Measurements from ENCODE around the gene PIP4K2B.
"Not testable (repeated sequence)": the region's sequence is repeated elsewhere in the genome, so short reads cannot be mapped to it uniquely, and the experiment has no call there.

Gene PIP4K2B

GRCh38 chr17:38799501-38800236 lies at the start of gene PIP4K2B:
Gene PIP4K2B, minus strand, starts transcription at chr17:38799556. Its CDS starts 132 bp downstream, at chr17:38799424.
- peak; percentile 94 for DNase-seq

DNA sequence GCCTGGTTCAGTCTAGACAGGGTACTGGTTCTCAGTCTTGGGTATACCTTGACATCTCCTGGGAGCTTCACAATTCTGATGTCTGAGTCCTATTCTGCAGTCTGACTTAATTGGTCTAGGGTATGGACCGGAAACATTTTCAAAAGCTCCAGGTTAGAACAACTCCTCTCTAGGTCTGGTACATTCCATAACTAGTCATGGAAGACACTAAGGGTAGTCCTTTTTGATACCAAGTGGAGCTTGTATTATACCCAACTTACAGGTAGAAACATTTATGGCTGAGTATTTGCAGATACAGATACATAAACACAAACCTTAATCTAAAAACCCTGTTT lies 49.2 kb upstream of the PIP4K2B start:
- no peak for DNase-seq

- DNase-seq: no peak
Measured at GRCh38 chr17:38844261-38844757, 45.0 kb upstream of the PIP4K2B start.

DNA sequence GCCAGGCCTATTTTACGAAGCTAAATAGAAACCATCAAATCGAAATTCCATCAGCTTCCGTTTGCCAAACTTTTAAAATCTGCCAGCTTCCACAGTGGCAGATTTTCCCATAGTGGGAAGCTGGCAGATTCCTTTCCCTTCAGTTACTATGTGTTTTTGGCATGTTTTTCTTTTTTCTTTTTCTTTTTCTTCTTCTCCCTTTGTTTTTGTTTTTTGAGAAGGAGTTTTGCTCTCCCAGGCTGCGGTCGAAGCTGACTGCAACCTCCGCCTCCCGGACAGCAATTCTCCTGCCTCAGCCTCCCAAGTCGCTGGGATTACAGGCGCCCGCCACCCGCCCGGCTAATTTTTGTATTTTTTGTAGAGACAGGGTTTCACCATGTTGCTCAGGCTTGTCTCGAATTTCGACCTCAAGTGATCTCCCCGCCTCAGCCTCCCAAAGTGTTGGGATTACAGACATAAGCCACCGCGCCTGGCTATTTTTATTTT lies 26.4 kb upstream of the PIP4K2B start:
- DNase-seq: no peak

GRCh38 chr17:38824899-38825761 lies 25.8 kb upstream of the PIP4K2B start, which contains the start of gene CWC25:
Gene CWC25, minus strand, starts transcription at chr17:38825321. Its CDS starts 138 bp downstream, at chr17:38825183.
- DNase-seq: peak; percentile 97

DNA sequence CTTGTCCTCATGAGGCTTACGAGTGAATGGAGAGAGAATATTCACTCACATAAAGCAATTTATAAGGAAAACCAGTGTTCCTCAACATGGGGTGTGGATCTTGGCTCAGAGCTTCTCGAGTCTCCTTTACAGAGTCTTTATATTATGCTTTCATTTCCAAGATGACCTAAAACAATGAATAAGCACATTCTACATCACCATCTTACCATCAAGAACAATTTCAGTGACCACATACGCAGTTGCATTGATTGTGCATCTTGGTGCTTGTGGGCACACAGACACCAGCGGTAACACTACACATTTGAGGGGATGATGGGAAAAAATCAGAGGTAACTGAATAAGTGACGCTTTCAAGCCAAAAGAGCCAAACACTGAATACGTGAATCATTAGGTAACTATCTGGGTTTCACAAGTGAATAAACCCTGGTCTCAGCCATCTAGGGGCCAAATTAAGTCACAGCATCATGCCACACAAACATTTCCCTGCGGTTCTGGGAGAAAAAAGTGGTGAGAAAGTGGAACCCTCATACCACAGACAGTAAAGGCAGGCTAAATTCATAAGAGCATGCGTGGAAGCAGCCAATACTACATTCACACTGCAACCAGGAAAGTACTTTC lies 16.3 kb upstream of the PIP4K2B start:
- DNase-seq: peak; percentile 29

DNA sequence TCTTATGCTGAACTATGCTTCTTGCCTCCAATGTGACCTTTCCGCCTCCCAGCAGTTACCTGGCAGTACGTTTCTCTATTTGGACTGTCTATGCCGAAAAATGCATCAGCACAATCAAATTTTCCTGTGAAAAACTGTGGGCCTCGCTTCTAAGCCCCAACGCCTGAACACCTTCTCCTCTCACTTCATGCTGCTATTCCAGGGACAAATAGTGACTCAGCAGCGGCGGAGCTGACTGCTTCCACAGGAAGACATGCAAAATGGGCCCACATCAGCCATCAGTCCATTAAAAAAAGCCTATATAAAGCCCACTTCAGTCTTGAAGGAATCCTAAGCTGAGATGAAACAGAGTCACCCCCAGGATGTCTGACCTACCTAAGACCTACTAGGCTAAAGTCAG lies 10.5 kb upstream of the PIP4K2B start:
- no peak for DNase-seq

DNA sequence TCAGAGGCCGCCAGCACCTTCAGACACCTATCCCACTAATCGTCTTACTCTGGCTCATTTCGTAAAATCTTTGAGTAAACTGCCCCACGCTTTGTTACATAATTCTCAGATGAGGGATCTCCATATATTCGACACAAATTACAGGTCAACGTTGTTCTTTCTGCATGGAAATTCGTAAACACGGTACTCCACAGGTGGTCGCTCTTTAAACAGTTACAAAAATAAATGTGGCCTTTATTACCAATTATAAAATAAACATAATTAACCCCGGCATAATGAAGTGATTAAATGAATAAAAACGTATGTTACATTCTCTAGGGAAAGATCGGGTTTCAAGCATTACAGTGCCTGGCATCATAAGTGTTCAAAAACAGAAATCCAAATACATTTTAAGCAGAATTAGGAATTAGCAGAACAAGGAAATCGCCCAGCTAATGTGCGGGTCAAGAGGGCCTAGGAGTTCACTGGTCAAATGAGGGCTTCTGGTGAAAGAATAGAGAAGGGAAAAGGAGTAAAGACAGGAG lies 943 bp upstream of the PIP4K2B start:
- no peak for DNase-seq

- peak; percentile 67 for DNase-seq
Measured at GRCh38 chr17:38798614-38799500, 499 bp downstream of the PIP4K2B start.

GRCh38 chr17:38797828-38798227 lies 1.5 kb downstream of the PIP4K2B start:
- DNase-seq: no peak

DNA sequence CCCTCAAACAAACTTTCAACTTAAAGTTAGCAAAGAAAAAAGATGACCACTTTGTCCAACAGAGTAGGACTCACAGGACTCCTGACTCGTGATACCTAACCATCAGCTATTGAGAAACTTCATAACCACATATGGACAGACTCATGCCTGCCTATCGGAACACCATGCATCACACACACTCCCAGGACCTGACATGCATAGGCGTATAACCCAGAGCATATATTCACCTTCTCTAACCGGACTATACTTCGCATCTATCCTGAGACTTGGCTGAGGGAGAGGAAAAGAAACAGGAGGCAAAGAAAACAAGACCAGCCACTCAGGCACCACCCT lies 2.2 kb downstream of the PIP4K2B start:
- no peak for DNase-seq

DNA sequence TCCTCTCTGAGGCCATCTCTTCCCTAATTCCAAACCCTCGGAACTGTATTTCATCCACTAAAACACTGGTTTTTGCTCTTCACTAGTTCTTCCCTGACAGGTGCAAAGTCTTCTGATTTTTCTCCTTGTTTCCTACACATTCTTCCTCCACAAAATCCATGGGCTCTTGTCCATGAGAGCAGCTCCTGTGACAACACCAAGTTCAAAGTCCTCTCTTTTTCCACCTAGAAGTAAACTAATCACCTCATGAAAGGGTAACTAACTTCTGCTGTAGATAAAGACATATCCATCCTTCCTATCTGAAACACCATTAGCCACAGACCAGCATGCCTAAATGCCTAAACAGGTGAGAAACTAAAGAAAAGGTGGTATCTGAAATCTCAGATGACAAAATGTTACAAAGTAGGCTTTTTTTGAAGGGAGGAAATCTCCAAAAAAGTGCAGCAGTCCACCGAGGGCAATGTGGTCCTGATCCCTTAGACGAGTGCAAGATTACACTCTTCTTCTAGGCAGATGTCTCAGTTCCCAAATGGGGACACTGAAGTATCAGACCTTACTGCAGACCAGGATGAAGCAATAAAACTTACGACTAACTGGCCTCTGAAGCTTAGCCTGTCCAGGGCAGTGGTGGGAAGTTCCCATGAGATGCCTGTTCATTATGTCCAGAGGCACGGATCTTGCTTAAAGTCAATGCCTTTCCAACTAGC lies 2.8 kb downstream of the PIP4K2B start:
- DNase-seq: no peak

DNA sequence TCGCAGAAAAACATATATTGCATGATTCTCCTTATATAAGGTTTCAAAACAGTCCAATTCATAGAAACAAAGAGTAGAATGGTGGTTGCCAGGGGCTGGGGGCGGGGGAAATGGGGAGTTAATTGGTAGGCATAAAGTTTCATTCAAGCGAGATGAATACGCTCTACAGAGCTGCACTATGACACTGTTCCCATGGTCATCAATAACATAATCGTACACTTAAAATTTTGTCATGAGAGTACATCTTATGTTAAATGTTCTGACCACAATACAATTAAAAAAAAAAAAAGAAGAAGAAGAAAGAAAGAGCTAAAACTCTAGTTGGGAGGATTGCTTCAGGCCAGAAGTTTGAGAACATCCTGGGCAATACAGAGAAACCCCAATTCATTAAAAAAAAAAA lies 5.1 kb downstream of the PIP4K2B start:
- no peak for DNase-seq

DNA sequence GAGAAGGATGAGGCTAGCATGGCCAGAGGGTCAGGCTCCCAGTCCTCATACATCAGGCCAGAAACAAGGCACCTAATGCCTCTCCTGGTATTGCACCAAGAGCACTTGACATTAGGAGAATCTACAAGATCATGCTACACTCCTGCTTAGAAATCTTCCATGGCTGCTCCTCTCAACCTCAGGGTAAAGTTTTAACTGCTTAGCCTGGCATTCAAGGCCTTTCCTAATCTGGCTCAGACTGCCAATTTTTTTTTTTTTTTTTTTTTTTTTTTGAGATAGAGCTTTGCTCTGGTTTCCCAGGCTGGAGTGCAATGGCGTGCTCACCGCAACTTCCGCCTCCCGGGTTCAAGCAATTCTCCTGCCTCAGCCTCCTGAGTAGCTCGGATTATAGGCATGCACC lies 8.2 kb downstream of the PIP4K2B start:
- no peak for DNase-seq

DNA sequence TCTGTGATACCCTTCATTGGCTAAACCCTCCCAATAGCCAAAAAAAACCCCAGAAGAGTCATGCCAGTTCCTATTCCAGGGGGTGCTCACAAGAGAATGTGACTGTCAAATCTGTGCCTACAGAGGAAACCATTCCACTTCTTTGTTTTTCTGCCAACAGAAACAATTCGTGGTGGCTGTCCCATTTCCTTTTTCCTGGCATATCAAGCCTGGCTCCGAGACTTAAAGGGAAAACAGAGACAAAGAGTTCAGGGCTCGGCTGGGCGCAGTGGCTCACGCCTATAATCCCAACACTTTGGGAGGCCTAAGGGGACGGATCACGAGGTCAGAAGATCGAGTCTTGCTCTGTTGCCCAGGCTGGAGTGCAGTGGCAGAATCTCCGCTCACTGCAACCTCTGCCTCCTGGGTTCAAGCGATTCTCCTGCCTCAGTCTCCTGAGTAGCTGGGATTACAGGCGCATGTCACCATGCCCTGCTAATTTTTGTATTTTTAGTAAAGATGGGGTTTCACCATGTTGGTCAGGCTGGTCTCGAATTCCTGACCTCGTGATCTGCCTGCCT lies 9.1 kb downstream of the PIP4K2B start:
- DNase-seq: not testable (repeated sequence)

- DNase-seq: no peak
Measured at GRCh38 chr17:38789185-38789584, 10.2 kb downstream of the PIP4K2B start.

DNA sequence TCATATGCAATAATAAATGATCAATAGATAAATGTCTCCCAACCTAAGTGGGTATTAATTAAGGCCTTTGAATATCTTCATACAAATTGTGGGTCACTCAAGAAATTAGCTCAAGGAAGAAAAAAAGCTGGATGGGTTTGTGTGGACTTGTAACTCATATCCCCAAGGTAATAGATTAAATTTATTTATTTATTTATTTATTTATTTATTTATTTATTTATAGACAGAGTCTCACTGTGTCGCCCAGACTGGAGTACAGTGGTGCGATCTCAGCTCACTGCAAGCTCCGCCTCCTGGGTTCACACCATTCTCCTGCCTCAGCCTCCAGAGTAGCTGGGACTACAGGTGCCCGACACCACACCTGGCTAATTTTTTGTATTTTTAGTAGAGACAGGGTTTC lies 11.4 kb downstream of the PIP4K2B start:
- DNase-seq: not testable (repeated sequence)

- DNase-seq: no peak
Measured at GRCh38 chr17:38786372-38786771, 13.0 kb downstream of the PIP4K2B start.

DNA sequence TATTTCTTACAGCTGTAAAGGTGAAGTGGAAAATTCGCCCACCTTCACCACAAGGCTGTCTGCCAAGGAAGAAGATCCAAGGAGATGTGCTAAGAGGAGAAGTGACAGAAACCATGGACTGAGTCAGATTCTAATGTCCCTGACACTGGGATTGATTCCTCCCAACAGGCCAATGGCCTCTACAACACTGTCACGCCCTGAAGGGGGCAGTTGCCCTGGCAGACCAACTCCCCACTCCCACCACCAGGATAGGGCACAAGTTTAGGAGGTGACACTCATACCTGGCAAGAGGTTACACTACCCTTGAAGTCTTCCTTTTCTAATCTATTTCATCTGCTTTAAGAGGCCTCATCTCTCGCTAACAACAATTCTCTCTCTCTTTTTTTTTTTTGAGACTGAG lies 16.1 kb downstream of the PIP4K2B start:
- no peak for DNase-seq

DNA sequence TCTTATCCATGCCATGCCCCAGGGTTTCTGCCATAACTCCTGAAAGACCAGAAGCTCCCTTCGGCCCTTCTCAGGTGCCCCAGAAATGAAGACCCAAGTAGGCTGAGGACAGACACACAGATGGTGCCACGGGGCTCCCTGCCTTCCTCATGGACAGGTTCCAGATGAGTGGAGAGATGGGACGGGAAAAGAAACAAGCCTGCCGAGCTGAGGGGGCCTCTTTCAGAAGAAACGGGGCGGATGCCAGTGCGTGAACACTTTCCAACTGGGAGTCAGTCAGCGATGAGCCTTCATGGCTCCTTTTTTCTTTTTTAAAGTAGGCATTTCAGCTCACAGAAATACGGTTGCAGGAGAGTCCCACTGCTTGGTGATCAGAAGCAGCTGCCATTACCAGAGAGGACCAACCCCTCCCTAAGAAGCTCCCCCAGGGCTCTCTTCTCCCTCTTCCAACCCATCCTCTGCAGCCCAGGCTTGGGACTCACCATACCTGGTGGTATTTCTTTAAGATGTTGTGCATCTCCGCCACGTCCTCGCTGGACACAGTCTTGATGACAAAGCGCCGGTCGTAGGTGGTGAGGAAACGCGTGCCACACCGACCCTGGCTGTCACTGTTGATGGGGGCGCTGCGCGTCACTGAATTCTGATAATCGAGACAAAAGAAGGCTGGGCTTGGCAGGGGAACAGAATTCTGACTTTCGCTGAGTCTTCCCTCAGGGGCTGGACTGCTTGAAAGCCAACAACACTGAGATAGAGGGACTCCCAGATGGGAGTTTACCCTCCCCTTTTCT lies 19.2 kb downstream of the PIP4K2B start:
- no peak for DNase-seq

Measured in activated CD4-positive, alpha-beta T cell treated with anti-CD3 and anti-CD28 coated beads for 48 hours (primary cell).